ENCODE results near the gene C3orf70. TPM values are rescaled to one million over a fixed set of nuclear protein-coding genes. Genes with fewer than 3 reads are reported as not detected.

The C3orf70 gene
- total and polyA plus RNA-seq, 3 donors from 2014 or later: 11.9 to 33.5 (median 21.0) TPM

GRCh38 chr3:185079625-185080024, 73.2 kb downstream of the C3orf70 start:
- peak overlapping the region; percentile 22 to 73 for H3K27ac ChIP-seq

GRCh38 chr3:185076219-185076618, 76.6 kb downstream of the C3orf70 start:
- no peaks in the 10 kb centered on the region for H3K9me3 ChIP-seq
- H3K4me1 ChIP-seq: peaks cover 8% of the 10 kb centered on the region
- TF ChIP-seq, protein P1, sequence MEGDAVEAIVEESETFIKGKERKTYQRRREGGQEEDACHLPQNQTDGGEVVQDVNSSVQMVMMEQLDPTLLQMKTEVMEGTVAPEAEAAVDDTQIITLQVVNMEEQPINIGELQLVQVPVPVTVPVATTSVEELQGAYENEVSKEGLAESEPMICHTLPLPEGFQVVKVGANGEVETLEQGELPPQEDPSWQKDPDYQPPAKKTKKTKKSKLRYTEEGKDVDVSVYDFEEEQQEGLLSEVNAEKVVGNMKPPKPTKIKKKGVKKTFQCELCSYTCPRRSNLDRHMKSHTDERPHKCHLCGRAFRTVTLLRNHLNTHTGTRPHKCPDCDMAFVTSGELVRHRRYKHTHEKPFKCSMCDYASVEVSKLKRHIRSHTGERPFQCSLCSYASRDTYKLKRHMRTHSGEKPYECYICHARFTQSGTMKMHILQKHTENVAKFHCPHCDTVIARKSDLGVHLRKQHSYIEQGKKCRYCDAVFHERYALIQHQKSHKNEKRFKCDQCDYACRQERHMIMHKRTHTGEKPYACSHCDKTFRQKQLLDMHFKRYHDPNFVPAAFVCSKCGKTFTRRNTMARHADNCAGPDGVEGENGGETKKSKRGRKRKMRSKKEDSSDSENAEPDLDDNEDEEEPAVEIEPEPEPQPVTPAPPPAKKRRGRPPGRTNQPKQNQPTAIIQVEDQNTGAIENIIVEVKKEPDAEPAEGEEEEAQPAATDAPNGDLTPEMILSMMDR (IDR thresholded peaks at IDR 0.05): no peak
- no peak for TF ChIP-seq POLR2A (IDR thresholded peaks at IDR 0.05)
- no peak overlapping the region for H3K4me3 ChIP-seq
- WGBS, 2 donors: 65 to 82% methylated on average over 7 to 8 of the region's 8 CpGs
- H3K36me3 ChIP-seq (ENCODE audit: low read depth, missing control alignments): no peaks in the 10 kb centered on the region
- no peaks in the 10 kb centered on the region for H3K27me3 ChIP-seq
- intact Hi-C loops (cut with DNase I; ENCODE audit: low total_unique reads): no loop called here
- H3K27ac ChIP-seq: no peak overlapping the region
- DNase-seq: no peak

More at GRCh38 chr3:185079625-185080024, 73.2 kb downstream of the C3orf70 start:
- H3K4me3 ChIP-seq: no peak overlapping the region
- no peak for TF ChIP-seq POLR2A (IDR thresholded peaks at IDR 0.05)
- TF ChIP-seq, protein P1 (IDR thresholded peaks at IDR 0.05): no peak
- H3K36me3 ChIP-seq (ENCODE audit: low read depth, missing control alignments): no peaks in the 10 kb centered on the region
- 27 to 43% methylated on average over 1 of the region's 1 CpG for WGBS, 2 donors
- peaks cover 8% of the 10 kb centered on the region for H3K4me1 ChIP-seq
- no peaks in the 10 kb centered on the region for H3K9me3 ChIP-seq
- intact Hi-C loops (cut with DNase I; ENCODE audit: low total_unique reads): no loop called here
- DNase-seq: no peak
- no peaks in the 10 kb centered on the region for H3K27me3 ChIP-seq

DNA sequence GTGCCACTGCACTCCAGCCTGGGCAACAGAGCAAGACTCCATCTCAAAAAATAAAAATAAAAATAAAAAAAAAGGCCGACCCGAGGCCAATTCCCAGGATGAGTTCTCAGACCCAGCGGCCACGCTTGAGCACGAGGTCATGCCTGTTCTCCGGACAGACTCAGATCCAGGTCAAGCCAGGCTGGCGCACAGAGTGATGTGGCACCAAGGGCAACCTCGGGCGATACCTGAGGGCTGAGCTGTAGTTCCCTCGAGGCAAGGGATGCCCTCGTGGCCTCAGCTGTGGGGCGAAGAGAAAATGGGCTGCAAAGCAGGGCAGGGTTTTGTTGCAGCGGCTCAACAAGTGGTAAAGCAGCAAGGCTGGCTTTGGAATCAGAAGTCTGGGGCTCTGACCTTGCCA, 77.3 kb downstream of the C3orf70 start:
- Histone ChIP-seq H3K9me3 (no peaks in the 10 kb centered on the region), H3K4me1 (peaks cover 8% of the 10 kb centered on the region), H3K27ac (no peak overlapping the region), H3K36me3 (ENCODE audit: low read depth, missing control alignments) (no peaks in the 10 kb centered on the region), H3K4me3 (no peak overlapping the region), H3K27me3 (no peaks in the 10 kb centered on the region)
- intact Hi-C loops (cut with DNase I; ENCODE audit: low total_unique reads): no loop called here
- 95% methylated on average over 13 of the region's 13 CpGs for WGBS, 2 donors
- TF ChIP-seq, protein P1 (IDR thresholded peaks at IDR 0.05): no peak
- TF ChIP-seq POLR2A (IDR thresholded peaks at IDR 0.05): no peak
- no peak for DNase-seq

DNA sequence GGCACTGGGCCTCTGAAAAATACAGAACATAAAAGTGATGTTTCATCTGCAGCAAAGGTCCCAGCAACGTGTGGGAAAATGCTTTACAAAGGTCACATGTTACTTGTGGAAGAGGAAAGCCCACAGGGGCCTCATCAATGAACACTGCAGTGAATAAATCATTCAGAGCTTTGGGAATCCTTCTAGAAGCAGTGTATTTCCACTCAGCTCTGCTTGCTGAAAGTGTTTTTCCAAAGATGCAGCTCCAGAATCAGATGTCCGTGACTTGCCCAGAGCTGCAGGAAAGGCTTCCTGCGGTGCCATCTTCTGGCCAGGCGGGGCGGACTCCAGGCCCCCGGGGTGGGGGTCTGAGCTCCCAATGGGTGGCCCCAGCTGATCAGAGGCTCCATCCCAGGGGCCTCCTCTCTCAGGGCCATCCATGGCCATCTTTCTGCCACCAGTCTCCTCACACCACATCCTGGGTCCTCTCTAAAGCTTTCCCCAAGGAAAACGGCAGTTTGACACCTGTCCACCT, 81.5 kb downstream of the C3orf70 start:
- Histone ChIP-seq H3K27me3 (no peaks in the 10 kb centered on the region), H3K36me3 (ENCODE audit: low read depth, missing control alignments) (no peaks in the 10 kb centered on the region), H3K9me3 (no peaks in the 10 kb centered on the region), H3K4me1 (no peaks in the 10 kb centered on the region), H3K4me3 (no peak overlapping the region), H3K27ac (no peak overlapping the region)
- intact Hi-C loops (cut with DNase I; ENCODE audit: low total_unique reads): no loop called here
- DNase-seq: no peak
- 56 to 70% methylated on average over 5 to 7 of the region's 7 CpGs for WGBS, 2 donors
- no peak for TF ChIP-seq POLR2A (IDR thresholded peaks at IDR 0.05)
- TF ChIP-seq, protein P1 (IDR thresholded peaks at IDR 0.05): no peak
